NCI-H748 (cell line): ENCODE measurements around the gene WDR64.
"Not testable (repeated sequence)": the region's sequence is repeated elsewhere in the genome, so short reads cannot be mapped to it uniquely, and the experiment has no call there.

ENCODE experiments used
- DNase-seq: peaks from one replicate; lab custom pipeline; 2025; ENCODE audit not compliant: unreplicated experiment; lab: John Stamatoyannopoulos, UW

Gene WDR64

GRCh38 chr1:241698177-241698576 lies 46.1 kb downstream of the WDR64 start:
- DNase-seq: no peak

DNA sequence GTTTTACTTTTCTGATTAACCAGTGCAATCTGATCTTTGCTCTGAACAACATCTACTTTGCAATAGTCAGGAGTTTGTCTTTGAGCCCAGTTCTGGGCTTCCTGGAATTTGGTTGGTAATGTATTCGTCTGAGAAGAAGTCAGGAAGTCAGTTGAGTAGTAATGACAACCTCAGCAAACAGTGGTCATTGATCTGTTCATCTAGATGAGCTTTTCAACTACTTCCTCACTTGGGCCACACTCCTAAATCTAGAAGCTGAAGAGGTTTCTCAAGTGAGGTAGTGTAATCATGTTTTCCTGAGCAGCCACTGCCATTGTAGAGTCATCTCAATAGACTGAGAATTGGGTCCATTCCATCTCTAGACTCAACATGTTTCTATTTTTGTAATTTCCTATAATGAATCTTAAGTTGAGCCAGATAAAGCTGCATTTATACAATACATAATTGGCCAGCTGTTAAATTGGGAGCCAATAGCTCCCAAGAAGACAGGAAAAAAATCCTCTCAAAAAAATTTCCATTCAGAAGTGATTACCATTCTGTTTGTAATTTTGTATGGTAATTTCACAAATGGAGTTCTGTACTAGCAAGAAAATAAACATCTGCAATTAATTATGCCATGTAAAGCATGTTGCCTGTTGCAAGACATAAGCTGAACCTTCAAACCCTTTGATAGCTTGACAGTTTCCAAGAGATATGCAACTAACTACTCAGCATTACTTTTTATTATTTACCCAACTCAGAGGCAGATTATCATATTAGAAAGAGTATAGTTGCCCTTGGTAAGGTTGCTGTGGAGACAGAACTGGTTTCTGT lies 49.6 kb downstream of the WDR64 start:
- no peak for DNase-seq

- DNase-seq: no peak
Measured at GRCh38 chr1:241702442-241703373, 50.6 kb downstream of the WDR64 start.

GRCh38 chr1:241703739-241704138 lies 51.7 kb downstream of the WDR64 start:
- DNase-seq: not testable (repeated sequence)

DNA sequence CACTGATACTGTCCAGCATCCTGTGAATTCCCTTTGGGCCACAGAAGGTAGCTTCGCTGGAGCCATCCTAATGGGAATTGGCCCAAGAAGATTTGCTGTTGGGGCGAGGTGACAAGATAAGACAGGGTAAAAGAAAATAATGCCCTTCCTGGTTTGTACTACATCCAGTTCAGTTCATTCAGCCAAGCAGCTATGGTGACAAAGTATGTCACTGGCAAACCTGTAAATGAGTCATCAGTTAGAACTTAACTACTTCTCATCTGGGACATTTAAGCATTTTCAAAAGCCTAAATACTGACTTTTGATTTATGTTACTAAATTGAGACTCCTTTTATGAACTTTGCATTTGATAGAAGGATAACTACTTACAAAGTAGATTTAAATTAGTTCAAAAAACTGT lies 54.2 kb downstream of the WDR64 start:
- no peak for DNase-seq

DNA sequence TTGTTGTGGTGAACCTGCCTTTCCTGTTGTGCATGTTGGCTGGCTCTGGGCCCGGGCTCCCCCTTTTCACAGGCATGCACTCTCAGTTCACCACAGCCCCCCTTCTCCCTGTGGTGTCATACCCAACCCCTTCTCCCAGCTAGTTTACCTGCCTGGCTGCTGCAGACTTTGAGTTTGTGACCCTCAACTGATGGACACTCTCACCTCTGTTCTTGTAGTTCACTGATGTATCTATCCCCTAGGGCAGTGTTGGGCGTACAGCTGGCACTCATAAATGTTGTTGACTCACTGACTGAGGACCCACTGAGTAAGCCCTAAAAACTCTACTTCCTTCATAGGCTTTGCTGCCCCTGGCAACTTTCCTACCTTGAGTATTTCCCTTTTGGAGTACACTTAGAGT lies 54.9 kb downstream of the WDR64 start:
- DNase-seq: no peak

DNA sequence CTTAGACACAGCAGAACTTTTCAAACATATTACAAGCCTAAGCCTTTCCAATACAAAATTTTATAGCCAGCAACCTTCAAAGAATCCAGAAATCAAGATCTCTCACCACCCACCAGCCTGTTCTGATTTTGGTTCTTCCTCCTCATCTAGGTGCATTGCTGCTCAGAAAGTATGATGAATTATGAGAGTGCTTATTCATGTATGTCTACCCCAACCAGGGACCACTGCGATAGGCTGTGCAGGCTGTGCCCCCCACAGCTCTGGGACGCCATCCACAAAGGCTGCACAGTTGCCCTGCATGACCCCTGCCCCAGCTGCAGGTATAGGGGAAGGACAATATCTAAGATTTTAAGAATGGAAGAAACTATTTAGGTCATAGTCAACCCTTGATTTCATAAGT lies 55.4 kb downstream of the WDR64 start:
- DNase-seq: no peak

GRCh38 chr1:241711326-241711725 lies 59.2 kb downstream of the WDR64 start:
- no peak for DNase-seq

DNA sequence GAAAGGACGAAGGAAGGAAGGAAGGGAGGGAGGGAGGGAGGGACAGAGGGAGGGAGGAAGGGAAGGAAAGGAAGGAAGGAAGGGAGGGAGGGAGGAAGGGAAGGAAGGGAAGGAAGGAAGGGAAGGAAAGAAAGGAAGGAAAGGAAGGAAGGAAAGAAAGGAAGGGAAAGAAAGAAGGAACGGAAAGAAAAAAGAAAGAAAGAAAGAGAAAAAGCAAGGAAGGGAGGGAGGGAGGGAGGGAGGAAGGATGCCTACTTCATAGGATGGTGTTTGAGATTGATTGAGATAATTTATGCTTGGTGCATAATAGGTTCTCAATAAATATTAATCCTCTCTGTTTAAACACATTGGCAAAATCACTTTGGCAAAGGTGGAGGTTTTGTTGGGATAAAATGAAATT lies 61.2 kb downstream of the WDR64 start:
- DNase-seq: no peak

GRCh38 chr1:241714321-241715218 lies 62.5 kb downstream of the WDR64 start:
- DNase-seq: no peak

DNA sequence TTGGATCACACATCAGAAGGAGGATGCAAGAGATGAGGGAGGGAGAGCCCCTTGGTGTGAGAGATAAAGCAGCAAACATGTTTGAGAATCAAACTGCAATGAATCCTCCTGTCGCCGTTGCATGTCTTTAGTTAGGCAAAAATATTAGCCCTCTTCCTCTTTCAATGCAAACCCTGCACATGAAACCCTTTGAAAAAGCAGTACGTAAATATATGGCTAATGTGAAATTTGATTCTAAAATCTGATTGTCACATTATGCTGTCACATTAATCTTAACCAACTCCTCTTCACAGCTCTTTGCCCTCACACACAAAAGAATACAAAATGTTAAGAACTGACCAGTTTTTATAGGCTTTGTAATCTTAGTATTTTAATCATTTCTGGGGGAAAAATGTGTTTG lies 63.4 kb downstream of the WDR64 start:
- DNase-seq: no peak

DNA sequence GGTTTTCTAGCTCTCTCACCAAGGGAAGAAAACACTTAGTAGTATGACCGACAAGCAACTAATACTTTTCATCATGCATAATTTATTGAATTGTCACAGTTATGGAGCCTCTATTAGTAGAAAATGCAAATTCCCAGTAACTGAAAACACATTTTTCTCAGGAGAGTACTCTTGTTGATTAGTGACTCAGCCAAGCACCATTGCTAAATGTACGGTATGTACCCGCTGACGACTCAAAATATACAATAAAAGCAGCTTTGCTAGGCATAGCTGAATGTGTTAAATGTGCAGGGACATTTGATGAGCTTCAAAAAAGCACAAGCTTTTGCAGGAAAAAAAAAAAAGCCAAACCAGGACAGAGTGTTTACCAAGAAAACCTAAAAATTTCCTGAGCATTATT lies 63.9 kb downstream of the WDR64 start:
- DNase-seq: no peak

GRCh38 chr1:241716915-241717656 lies 65.0 kb downstream of the WDR64 start:
- no peak for DNase-seq

DNA sequence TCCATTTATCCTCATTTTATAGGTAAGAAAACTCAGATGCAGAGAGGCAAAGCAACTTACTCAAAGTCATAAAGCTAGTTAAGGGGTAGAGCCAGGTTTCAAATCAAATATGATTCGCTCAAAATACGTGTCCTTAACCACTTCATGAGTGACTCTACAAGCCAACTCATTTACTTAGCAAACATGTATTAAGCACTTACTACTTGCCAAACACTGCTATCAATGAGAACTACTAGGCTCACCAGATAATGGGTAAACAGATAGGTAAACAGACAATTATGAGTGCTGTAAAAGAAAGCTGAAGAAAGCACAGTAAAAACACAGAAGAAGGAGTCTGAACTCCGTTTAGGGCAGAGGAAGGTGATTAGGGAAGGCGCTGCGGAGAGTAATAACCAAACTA lies 65.9 kb downstream of the WDR64 start:
- peak; percentile 59 for DNase-seq

DNA sequence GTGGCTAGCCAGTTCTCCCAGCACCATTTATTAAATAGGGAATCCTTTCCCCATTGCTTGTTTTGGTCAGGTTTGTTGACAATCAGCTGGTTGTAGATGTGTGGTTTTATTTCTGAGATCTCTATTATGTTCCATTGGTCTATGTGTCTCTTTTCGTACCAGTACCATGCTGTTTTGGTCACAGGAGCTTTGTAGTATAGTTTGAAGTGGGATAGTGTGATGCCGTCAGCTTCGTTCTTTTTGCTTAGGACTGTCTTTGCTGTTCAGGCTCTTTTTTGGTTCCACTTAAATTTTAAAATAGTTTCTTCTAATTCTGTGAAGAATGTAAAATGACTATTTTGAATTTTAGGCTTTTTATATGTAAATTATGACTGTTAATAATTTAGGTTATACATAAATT lies 68.9 kb downstream of the WDR64 start:
- DNase-seq: no peak

DNA sequence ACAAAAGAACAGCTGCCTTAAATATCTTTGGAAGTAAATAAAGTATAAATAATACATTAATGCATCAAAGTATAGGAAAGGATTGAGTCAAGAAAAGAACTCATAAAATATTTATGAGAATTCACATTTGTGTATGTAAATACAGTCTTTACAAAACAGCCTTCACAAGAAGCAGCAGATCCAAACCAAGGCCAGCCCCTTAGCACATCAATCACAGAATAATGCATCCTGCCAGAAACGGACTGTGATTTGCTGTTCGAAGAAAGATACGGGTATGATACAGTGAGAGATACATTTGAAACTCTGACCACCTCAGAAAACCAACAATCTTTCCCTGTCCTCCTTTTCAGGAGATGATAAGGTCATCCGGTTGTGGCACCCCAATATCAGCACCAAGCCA lies 70.9 kb downstream of the WDR64 start:
- DNase-seq: no peak

GRCh38 chr1:241724741-241725356 lies 72.8 kb downstream of the WDR64 start:
- DNase-seq: no peak

DNA sequence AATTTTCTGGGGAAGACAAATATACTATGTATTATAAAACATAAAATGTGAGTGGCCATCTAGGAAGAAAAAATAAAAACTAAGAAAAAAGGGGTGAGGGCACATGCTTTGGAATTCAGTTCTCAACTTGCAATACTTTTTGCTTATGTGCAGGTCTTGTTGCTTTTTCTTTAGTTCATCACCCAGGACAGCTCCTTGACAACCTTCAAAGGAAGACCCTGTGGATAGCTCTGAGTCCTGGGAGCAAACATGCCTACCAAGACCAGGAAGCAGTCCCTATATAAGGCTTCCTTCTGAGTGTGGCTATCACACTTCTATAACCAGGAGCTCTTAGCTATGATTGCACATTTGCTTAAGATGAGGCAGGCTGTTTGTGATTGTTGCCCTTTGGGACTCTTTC lies 78.0 kb downstream of the WDR64 start:
- DNase-seq: no peak

GRCh38 chr1:241733899-241734298 lies 81.8 kb downstream of the WDR64 start:
- DNase-seq: no peak

DNA sequence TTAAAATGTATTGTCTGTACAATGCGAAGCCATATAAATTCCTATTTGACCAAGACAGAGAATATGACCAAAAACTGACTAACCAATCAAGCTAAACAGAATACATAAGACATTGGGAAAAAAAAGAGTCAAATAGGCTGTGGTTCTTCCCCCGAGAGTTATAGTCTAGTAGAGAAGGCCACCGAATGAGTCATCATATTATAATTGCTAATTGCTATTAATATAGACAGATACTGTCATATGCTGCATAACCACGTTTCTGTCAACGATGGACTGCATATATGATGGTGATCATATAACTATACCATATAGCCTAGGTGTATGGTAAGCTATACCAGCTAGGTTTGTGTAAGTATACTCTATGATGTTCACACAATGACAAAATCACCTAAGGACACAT lies 82.5 kb downstream of the WDR64 start:
- no peak for DNase-seq
